Measurements from ENCODE around the gene TNNT3. TPM values are rescaled to one million over a fixed set of nuclear protein-coding genes. Genes with fewer than 3 reads are reported as not detected.

Gene TNNT3
- total and polyA plus RNA-seq, 2 of the 4 experiments (the other 2 are of a cell fraction): not detected

DNA sequence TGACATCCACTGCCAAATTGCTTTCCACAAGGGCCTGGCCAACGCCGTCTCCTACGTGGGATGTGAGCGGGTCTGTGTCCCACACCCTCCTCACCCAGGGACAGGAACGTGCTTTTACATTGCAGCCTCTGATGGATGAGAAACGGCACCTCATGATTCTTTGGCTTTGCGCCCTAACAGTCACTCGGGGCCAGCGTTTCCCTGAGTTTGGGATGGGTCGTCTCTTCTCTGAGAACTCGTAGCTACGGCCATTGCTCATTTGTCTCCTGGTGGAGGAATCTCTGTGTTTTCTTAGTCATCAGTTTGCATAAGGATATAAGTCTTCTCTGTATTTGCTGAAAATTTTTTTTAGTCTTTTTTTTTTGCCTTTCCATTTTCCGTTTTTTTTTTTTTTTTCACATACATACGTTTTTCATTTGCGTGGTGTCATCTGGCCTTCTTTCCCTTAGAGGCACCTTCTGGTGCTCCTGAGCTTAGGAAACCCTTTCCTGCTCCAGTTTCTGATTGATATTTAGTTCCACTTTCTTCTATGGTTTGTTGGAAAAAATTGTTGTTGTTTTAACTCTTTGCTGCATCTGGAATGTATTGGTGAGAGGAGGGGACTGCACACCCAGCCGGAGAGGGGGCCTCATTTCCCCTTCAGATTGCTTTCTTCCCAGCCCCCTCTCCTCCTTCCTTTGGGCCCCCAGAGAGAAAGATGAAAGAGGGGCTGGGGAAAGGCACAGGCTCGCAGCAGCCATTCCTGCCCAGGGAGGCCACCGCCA lies 12.0 kb downstream of the TNNT3 start:
- no peaks in the 10 kb centered on the region for H4K20me1 ChIP-seq (ENCODE audit: insufficient read depth, low read length)
- H3K9me3 ChIP-seq (ENCODE audit: control insufficient read depth, insufficient read depth, low read length): no peaks in the 10 kb centered on the region
- 0 out of 2 replicates have a peak overlapping the region, but pooled peaks have one; percentile 34 for H3K23ac ChIP-seq (ENCODE audit: low read depth, low read length)
- H4K5ac ChIP-seq (ENCODE audit: low read depth, low read length): no peak overlapping the region
- no peak overlapping the region for H3K27ac ChIP-seq (ENCODE audit: insufficient read depth, low read length)
- no peak overlapping the region for H4K8ac ChIP-seq (ENCODE audit: low read depth in 2 of 2, low read length in 2 of 2)
- no peaks in the 10 kb centered on the region for H3K36me3 ChIP-seq (ENCODE audit: control insufficient read depth, insufficient read depth, low read length)
- no peak overlapping the region for H3K56ac ChIP-seq (ENCODE audit: extremely low read depth, insufficient read depth, low read length)
- H2BK20ac ChIP-seq (ENCODE audit: low read depth, low read length): no peak overlapping the region
- intact Hi-C loops (cut with micrococcal nuclease): no loop called here
- peaks cover 16% of the 10 kb centered on the region; the same call in 1 of the 2 replicates for H3K27me3 ChIP-seq (ENCODE audit: control insufficient read depth, insufficient read depth, low read length)
- in situ Hi-C loops (cut with MboI; ENCODE audit: low sequenced_read_pairs): no loop called here
- WGBS, 2 experiments (ENCODE audit: extremely low coverage in 2 of 2, insufficient read length in 1 of 2): no CpG with 5 or more reads among the region's 18 CpGs
- no peak overlapping the region for H2AK9ac ChIP-seq (replicated peaks; ENCODE audit: low read depth, low read length, poor library complexity)
- no peak for TF ChIP-seq MAZ (IDR thresholded peaks at IDR 0.05; ENCODE audit: borderline replicate concordance, low read depth, low read length)
- no peak for TF ChIP-seq RAD21 (IDR thresholded peaks at IDR 0.05; ENCODE audit: low read length)
- no peak for TF ChIP-seq RFX5 (IDR thresholded peaks at IDR 0.05; ENCODE audit: low read depth, low read length)
- no peak for TF ChIP-seq SMC3 (IDR thresholded peaks at IDR 0.05; ENCODE audit: low read depth, low read length)
- no peak for TF ChIP-seq NFE2L2 (IDR thresholded peaks at IDR 0.05; ENCODE audit: low read depth, low read length)
- TF ChIP-seq, protein P1, sequence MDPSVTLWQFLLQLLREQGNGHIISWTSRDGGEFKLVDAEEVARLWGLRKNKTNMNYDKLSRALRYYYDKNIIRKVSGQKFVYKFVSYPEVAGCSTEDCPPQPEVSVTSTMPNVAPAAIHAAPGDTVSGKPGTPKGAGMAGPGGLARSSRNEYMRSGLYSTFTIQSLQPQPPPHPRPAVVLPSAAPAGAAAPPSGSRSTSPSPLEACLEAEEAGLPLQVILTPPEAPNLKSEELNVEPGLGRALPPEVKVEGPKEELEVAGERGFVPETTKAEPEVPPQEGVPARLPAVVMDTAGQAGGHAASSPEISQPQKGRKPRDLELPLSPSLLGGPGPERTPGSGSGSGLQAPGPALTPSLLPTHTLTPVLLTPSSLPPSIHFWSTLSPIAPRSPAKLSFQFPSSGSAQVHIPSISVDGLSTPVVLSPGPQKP (IDR thresholded peaks at IDR 0.05; ENCODE audit: borderline replicate concordance, low read depth, low read length): no peak
- TF ChIP-seq, protein P2, sequence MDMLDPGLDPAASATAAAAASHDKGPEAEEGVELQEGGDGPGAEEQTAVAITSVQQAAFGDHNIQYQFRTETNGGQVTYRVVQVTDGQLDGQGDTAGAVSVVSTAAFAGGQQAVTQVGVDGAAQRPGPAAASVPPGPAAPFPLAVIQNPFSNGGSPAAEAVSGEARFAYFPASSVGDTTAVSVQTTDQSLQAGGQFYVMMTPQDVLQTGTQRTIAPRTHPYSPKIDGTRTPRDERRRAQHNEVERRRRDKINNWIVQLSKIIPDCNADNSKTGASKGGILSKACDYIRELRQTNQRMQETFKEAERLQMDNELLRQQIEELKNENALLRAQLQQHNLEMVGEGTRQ (IDR thresholded peaks at IDR 0.05; ENCODE audit: low read depth, low read length): no peak
- TF ChIP-seq BHLHE40 (IDR thresholded peaks at IDR 0.05; ENCODE audit: low read depth, low read length): no peak
- no peak for TF ChIP-seq MAFK (IDR thresholded peaks at IDR 0.05; ENCODE audit: low read depth, low read length)
- no peak for TF ChIP-seq CEBPB (IDR thresholded peaks at IDR 0.05; ENCODE audit: low read depth, low read length)
- TF ChIP-seq RCOR1 (IDR thresholded peaks at IDR 0.05; ENCODE audit: insufficient replicate concordance, low read length): no peak
- no peak for TF ChIP-seq CHD1 (IDR thresholded peaks at IDR 0.05; ENCODE audit: low read depth, low read length)
- TF ChIP-seq MXI1 (IDR thresholded peaks at IDR 0.05; ENCODE audit: borderline replicate concordance, low read depth, low read length): no peak
- TF ChIP-seq POLR2A (IDR thresholded peaks at IDR 0.05; ENCODE audit: low read depth, low read length): no peak
- TF ChIP-seq FOS (IDR thresholded peaks at IDR 0.05; ENCODE audit: low read depth, low read length): no peak
- TF ChIP-seq, protein P3, sequence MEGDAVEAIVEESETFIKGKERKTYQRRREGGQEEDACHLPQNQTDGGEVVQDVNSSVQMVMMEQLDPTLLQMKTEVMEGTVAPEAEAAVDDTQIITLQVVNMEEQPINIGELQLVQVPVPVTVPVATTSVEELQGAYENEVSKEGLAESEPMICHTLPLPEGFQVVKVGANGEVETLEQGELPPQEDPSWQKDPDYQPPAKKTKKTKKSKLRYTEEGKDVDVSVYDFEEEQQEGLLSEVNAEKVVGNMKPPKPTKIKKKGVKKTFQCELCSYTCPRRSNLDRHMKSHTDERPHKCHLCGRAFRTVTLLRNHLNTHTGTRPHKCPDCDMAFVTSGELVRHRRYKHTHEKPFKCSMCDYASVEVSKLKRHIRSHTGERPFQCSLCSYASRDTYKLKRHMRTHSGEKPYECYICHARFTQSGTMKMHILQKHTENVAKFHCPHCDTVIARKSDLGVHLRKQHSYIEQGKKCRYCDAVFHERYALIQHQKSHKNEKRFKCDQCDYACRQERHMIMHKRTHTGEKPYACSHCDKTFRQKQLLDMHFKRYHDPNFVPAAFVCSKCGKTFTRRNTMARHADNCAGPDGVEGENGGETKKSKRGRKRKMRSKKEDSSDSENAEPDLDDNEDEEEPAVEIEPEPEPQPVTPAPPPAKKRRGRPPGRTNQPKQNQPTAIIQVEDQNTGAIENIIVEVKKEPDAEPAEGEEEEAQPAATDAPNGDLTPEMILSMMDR (conservative IDR thresholded peaks at IDR 0.05; ENCODE audit: low read depth, low read length): no peak
- no peak overlapping the region for H2BK5ac ChIP-seq (ENCODE audit: low read depth, low read length, poor library complexity, severe bottlenecking)
- POLR2A ChIA-PET (ENCODE audit: unreplicated experiment): no interaction called here
- H3K18ac ChIP-seq (ENCODE audit: low read depth, low read length): no peak overlapping the region
- H3K4ac ChIP-seq (ENCODE audit: low read depth, low read length): no peak overlapping the region
- DNase-seq: peak; percentile 24
- peak overlapping the region; percentile 64 for H2AFZ ChIP-seq (replicated peaks; ENCODE audit: low read length, poor library complexity)
- CTCF ChIA-PET: no interaction called here
- no peaks in the 10 kb centered on the region for H3K9me1 ChIP-seq (ENCODE audit: insufficient read depth, low read length)
- no peaks in the 10 kb centered on the region for H3K4me1 ChIP-seq (ENCODE audit: control insufficient read depth, insufficient read depth, low read length)
- dilution Hi-C loops (cut with HindIII; ENCODE audit: low sequenced_read_pairs, unreplicated experiment): no loop called here
- no peak overlapping the region for H3K4me3 ChIP-seq (ENCODE audit: insufficient read depth, low read depth, low read length)
- H2AK5ac ChIP-seq (ENCODE audit: low read depth, low read length): no peak overlapping the region
- ATAC-seq (ENCODE audit: low read depth): peak; percentile 68
- peak overlapping the region; percentile 10; the same call in 1 of the 2 replicates for H3K4me2 ChIP-seq (ENCODE audit: low read depth, low read length)
- no peak overlapping the region for H2BK15ac ChIP-seq (ENCODE audit: low read depth, low read length)
- no peak overlapping the region for H3K9ac ChIP-seq (ENCODE audit: low read depth, low read length)
- no TSS peak for BruUV-seq (replicated peaks)
- H4K91ac ChIP-seq (ENCODE audit: insufficient read depth, low read depth, low read length): no peak overlapping the region
- no peak overlapping the region for H3K14ac ChIP-seq (replicated peaks; ENCODE audit: low read depth, low read length)
- H3K79me1 ChIP-seq (ENCODE audit: low read depth in 1 of 2, low read length in 2 of 2): no peaks in the 10 kb centered on the region
- no peak overlapping the region for H2BK120ac ChIP-seq (ENCODE audit: low read depth, low read length)

All from IMR-90 (cell line).